IMR-90 (cell line): ENCODE results near the gene PTTG1IP2. TPM values are rescaled to one million over a fixed set of nuclear protein-coding genes. Genes with fewer than 3 reads are reported as not detected.

Experiments used
- ATAC-seq: fragments of 200-7000 bp; cut with Tn5 transposase; 2 replicates; pipeline ENCODE4 v1.9.1; 2020; ENCODE audit warnings: low read depth, mild to moderate bottlenecking, moderate library complexity
- BruUV-seq: library from RNA; stranded (reverse); fragments of 400-500 nt; replicated peaks from 2 replicates; lab custom pipeline; 2021; lab: Mats Ljungman, UMichigan
- CTCF ChIA-PET: fragments of 300-600 bp; formaldehyde crosslinking; extraction: SDS; loops from one replicate; lab custom pipeline; 2021; ENCODE audit warnings: antibody characterized with exemption; lab: Yijun Ruan, JAX
- POLR2A ChIA-PET: fragments of 300-600 bp; sonication (Branson Sonifier 250); formaldehyde crosslinking; loops from one replicate; lab custom pipeline; 2022; ENCODE audit warnings: antibody characterized with exemption; ENCODE audit not compliant: unreplicated experiment; lab: Charles Lee
- DNase-seq: peaks from one replicate; pipeline ENCODE4 v3.0.0; 2013
- H2AFZ ChIP-seq: replicated peaks from 2 replicates; pipeline ENCODE3; 2013; ENCODE audit warnings: low read length, mild to moderate bottlenecking; ENCODE audit not compliant: poor library complexity
- H2AK5ac ChIP-seq: 2 replicates; pipeline ENCODE4 v1.6.1; 2013; ENCODE audit warnings: low read depth, low read length, inconsistent platforms
- H2AK9ac ChIP-seq: replicated peaks from 2 replicates; pipeline ENCODE3; 2013; ENCODE audit warnings: mild to moderate bottlenecking, low read depth, low read length, moderate library complexity; ENCODE audit not compliant: poor library complexity
- H2BK120ac ChIP-seq: 2 replicates; pipeline ENCODE4 v1.6.1; 2013; ENCODE audit warnings: low read depth, low read length, inconsistent platforms
- H2BK15ac ChIP-seq: 3 replicates; pipeline ENCODE4 v1.6.1; 2013; ENCODE audit warnings: low read depth, low read length, inconsistent platforms
- H2BK20ac ChIP-seq: 2 replicates; pipeline ENCODE4 v1.6.1; 2013; ENCODE audit warnings: low read depth, mild to moderate bottlenecking, inconsistent platforms, low read length, moderate library complexity
- H2BK5ac ChIP-seq: 2 replicates; pipeline ENCODE4 v1.6.1; 2013; ENCODE audit warnings: mild to moderate bottlenecking, low read depth, low read length, inconsistent platforms; ENCODE audit not compliant: poor library complexity, severe bottlenecking
- H3K14ac ChIP-seq: replicated peaks from 2 replicates; pipeline ENCODE4 v1.6.1; 2013; ENCODE audit warnings: low read depth, low read length, inconsistent platforms
- H3K18ac ChIP-seq: 2 replicates; pipeline ENCODE4 v1.6.1; 2013; ENCODE audit warnings: low read depth, low read length, control low read depth
- H3K23ac ChIP-seq: 2 replicates; pipeline ENCODE4 v1.6.1; 2013; ENCODE audit warnings: low read depth, low read length, inconsistent platforms
- H3K27ac ChIP-seq: 2 replicates; pipeline ENCODE4 v1.5.1; 2013; ENCODE audit warnings: mild to moderate bottlenecking, control low read depth, low read length; ENCODE audit not compliant: insufficient read depth
- H3K27me3 ChIP-seq: 2 replicates; pipeline ENCODE4 v1.6.1; 2013; ENCODE audit warnings: low read length; ENCODE audit not compliant: control insufficient read depth, insufficient read depth
- H3K36me3 ChIP-seq: 2 replicates; pipeline ENCODE4 v1.6.1; 2013; ENCODE audit warnings: low read length, mixed read lengths; ENCODE audit not compliant: control insufficient read depth, insufficient read depth
- H3K4ac ChIP-seq: 2 replicates; pipeline ENCODE4 v1.6.1; 2013; ENCODE audit warnings: low read depth, low read length, inconsistent platforms
- H3K4me1 ChIP-seq: 2 replicates; pipeline ENCODE4 v1.6.1; 2013; ENCODE audit warnings: low read length, mixed read lengths; ENCODE audit not compliant: control insufficient read depth, insufficient read depth
- H3K4me2 ChIP-seq: 2 replicates; pipeline ENCODE4 v1.6.1; 2013; ENCODE audit warnings: low read depth, mild to moderate bottlenecking, control low read depth, low read length, moderate library complexity
- H3K4me3 ChIP-seq: 2 replicates; pipeline ENCODE4 v1.5.1; 2013; ENCODE audit warnings: low read depth, mild to moderate bottlenecking, control low read depth, low read length, moderate library complexity; ENCODE audit not compliant: insufficient read depth
- H3K56ac ChIP-seq: 2 replicates; pipeline ENCODE4 v1.6.1; 2013; ENCODE audit warnings: low read length, inconsistent platforms; ENCODE audit not compliant: insufficient read depth; ENCODE audit errors: extremely low read depth
- H3K79me1 ChIP-seq, 2 experiments: 2 replicates each; pipeline ENCODE4 v1.6.1; 2013; ENCODE audit warnings: low read length in 2 of 2, inconsistent platforms in 1 of 2, low read depth in 1 of 2
- H3K9ac ChIP-seq: 2 replicates; pipeline ENCODE4 v1.6.1; 2013; ENCODE audit warnings: low read depth, low read length, control low read depth
- H3K9me1 ChIP-seq: 2 replicates; pipeline ENCODE4 v1.6.1; 2013; ENCODE audit warnings: low read length, inconsistent platforms; ENCODE audit not compliant: insufficient read depth
- H3K9me3 ChIP-seq: 2 replicates; pipeline ENCODE4 v1.6.1; 2013; ENCODE audit warnings: low read length; ENCODE audit not compliant: control insufficient read depth, insufficient read depth
- H4K20me1 ChIP-seq: 2 replicates; pipeline ENCODE4 v1.6.1; 2013; ENCODE audit warnings: low read length, inconsistent platforms; ENCODE audit not compliant: insufficient read depth
- H4K5ac ChIP-seq: 2 replicates; pipeline ENCODE4 v1.6.1; 2013; ENCODE audit warnings: mild to moderate bottlenecking, low read depth, low read length, control low read depth
- H4K8ac ChIP-seq, 2 experiments: 2 replicates each; pipeline ENCODE4 v1.6.1; 2013; ENCODE audit warnings: low read depth in 2 of 2, low read length in 2 of 2, control low read depth in 1 of 2, inconsistent platforms in 1 of 2
- H4K91ac ChIP-seq: 2 replicates; pipeline ENCODE4 v1.6.1; 2013; ENCODE audit warnings: low read depth, low read length, inconsistent platforms; ENCODE audit not compliant: insufficient read depth
- CEBPB ChIP-seq: IDR thresholded peaks from 2 replicates; pipeline ENCODE4 v1.6.1; 2012; ENCODE audit warnings: low read depth, low read length, improper control_type of control experiment
- MAFK ChIP-seq: IDR thresholded peaks from 2 replicates; pipeline ENCODE4 v1.6.1; 2012; ENCODE audit warnings: low read depth, low read length, improper control_type of control experiment
- dilution Hi-C: fragments of 300-500 bp; cut with HindIII; formaldehyde crosslinking; loops from one replicate; pipeline ENCODE4 v1.14.3; 2018; ENCODE audit warnings: low sequenced_read_pairs; ENCODE audit not compliant: unreplicated experiment
- in situ Hi-C: fragments of 300-500 bp; cut with MboI; formaldehyde crosslinking; loops from 3 replicates; pipeline ENCODE4 v1.14.3; 2019; ENCODE audit warnings: low sequenced_read_pairs, inconsistent platforms, mixed read lengths
- intact Hi-C: fragments of 100-400 bp; cut with micrococcal nuclease; formaldehyde crosslinking; loops from 2 replicates; pipeline ENCODE4 v1.10.0; 2022
- polyA plus RNA-seq, 3 experiments: library from polyadenylated mRNA; depleted of rRNA; stranded (reverse); fragments of >200 nt; gene quantifications; 2 replicates each; pipeline ENCODE4 v1.2.3, GENCODE V29; 2012; ENCODE audit warnings: low replicate concordance in 1 of 3
- total RNA-seq: library from RNA; depleted of rRNA; stranded (reverse); fragments of >200 nt; gene quantifications from 2 replicates; pipeline ENCODE4 v1.2.3, GENCODE V29; 2012

PTTG1IP2 gene
- total and polyA plus RNA-seq, 2 of the 4 experiments (the other 2 are of a cell fraction), result not detected

DNA sequence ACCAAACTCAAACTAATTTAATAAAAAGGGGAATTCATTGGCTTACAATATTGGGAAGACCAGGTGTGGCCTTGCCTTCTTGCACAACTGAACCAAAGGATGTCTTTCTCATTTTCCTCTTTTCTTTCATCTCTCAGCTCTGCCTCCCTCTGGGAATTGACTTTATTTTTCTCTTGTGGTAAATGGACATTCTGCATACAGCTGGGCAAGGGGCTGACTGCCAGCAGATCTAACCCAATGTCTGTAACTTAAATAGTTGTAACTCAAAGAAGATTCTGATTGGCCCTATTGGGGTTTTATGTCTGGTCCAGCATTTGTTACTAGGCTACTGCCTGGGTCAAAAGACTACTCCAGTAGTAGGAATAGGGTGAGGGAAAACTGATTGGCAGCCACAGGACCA is 15.3 kb downstream of the PTTG1IP2 start:
- H3K4me2 ChIP-seq, result no peak overlapping the region
- H3K79me1 ChIP-seq, result no peaks in the 10 kb centered on the region
- DNase-seq (no peak), ATAC-seq (no peak)
- H3K27me3 ChIP-seq, result no peaks in the 10 kb centered on the region
- no peaks in the 10 kb centered on the region for H3K9me3 ChIP-seq
- no peak overlapping the region for H2AK5ac ChIP-seq
- no peak overlapping the region for H2BK120ac ChIP-seq
- H2BK20ac ChIP-seq, result no peak overlapping the region
- H3K4me3 ChIP-seq, result no peak overlapping the region
- no peak overlapping the region for H3K9ac ChIP-seq
- H3K4ac ChIP-seq, result no peak overlapping the region
- no peaks in the 10 kb centered on the region for H3K36me3 ChIP-seq
- H3K56ac ChIP-seq, result no peak overlapping the region
- CTCF ChIA-PET, result no interaction called here
- TF ChIP-seq CEBPB (no peak), MAFK (no peak)
- POLR2A ChIA-PET, result no interaction called here
- H2AK9ac ChIP-seq, result no peak overlapping the region
- no peaks in the 10 kb centered on the region for H3K9me1 ChIP-seq
- dilution Hi-C loops (no loop called here), in situ Hi-C loops (no loop called here), intact Hi-C loops (no loop called here)
- H2AFZ ChIP-seq, result no peak overlapping the region
- H3K14ac ChIP-seq, result no peak overlapping the region
- H3K18ac ChIP-seq, result no peak overlapping the region
- no peak overlapping the region for H3K23ac ChIP-seq
- H4K8ac ChIP-seq, result no peak overlapping the region
- H4K20me1 ChIP-seq, result no peaks in the 10 kb centered on the region
- H2BK5ac ChIP-seq, result no peak overlapping the region
- BruUV-seq, result no TSS peak
- H3K27ac ChIP-seq, result no peak overlapping the region
- H3K4me1 ChIP-seq, result no peaks in the 10 kb centered on the region
- no peak overlapping the region for H4K5ac ChIP-seq
- no peak overlapping the region for H4K91ac ChIP-seq
- no peak overlapping the region for H2BK15ac ChIP-seq
